ENCODE data around the gene FBXO9. TPM values are rescaled to one million over a fixed set of nuclear protein-coding genes. Genes with fewer than 3 reads are reported as not detected.
A peak's percentile ranks its signal among the peaks of the same experiment; 100 is the strongest.
"Not testable (repeated sequence)": the region's sequence is repeated elsewhere in the genome, so short reads cannot be mapped to it uniquely, and the experiment has no call there.

FBXO9 gene
- polyA plus RNA-seq, 5 donors = 93.4 to 132 (median 108) TPM

- DNase-seq = no peak
These were observed 19.1 kb upstream of the FBXO9 start for GRCh38 chr6:53045891-53046673.

- DNase-seq = no peak
These were observed 16.6 kb upstream of the FBXO9 start for GRCh38 chr6:53048431-53049195.

- no peak for DNase-seq
These were observed 15.8 kb upstream of the FBXO9 start for GRCh38 chr6:53049415-53049814.

GRCh38 chr6:53052152-53052551, 13.1 kb upstream of the FBXO9 start:
- not testable (repeated sequence) for DNase-seq

- DNase-seq = no peak
These were observed 10.7 kb upstream of the FBXO9 start for GRCh38 chr6:53054532-53054931.

- no peak for DNase-seq
These were observed 9.3 kb upstream of the FBXO9 start for GRCh38 chr6:53055873-53056272.

- DNase-seq = no peak
These were observed 8.9 kb upstream of the FBXO9 start for GRCh38 chr6:53056273-53056672.

- DNase-seq = no peak
These were observed 6.6 kb upstream of the FBXO9 start for GRCh38 chr6:53058388-53059195.

GRCh38 chr6:53059648-53060589, 5.3 kb upstream of the FBXO9 start:
- DNase-seq = peak in 1 of 2 donors; percentile 23

- DNase-seq = no peak
These were observed 3.0 kb upstream of the FBXO9 start for GRCh38 chr6:53062169-53062539.

- DNase-seq = not testable (repeated sequence)
These were observed 949 bp upstream of the FBXO9 start for GRCh38 chr6:53064255-53064654.

GRCh38 chr6:53064726-53065265, 408 bp upstream of the FBXO9 start:
- peak; percentile 95 to 96 for DNase-seq

GRCh38 chr6:53066077-53066417, 843 bp downstream of the FBXO9 start:
- peak; percentile 29 to 48 for DNase-seq

- DNase-seq = no peak
These were observed 1.9 kb downstream of the FBXO9 start for GRCh38 chr6:53066874-53067706.

- DNase-seq = no peak
These were observed 2.7 kb downstream of the FBXO9 start for GRCh38 chr6:53067849-53068361.

GRCh38 chr6:53069427-53069826, 4.2 kb downstream of the FBXO9 start:
- DNase-seq = no peak

GRCh38 chr6:53070806-53071205, 5.6 kb downstream of the FBXO9 start:
- DNase-seq = no peak

GRCh38 chr6:53074347-53074746, 9.1 kb downstream of the FBXO9 start:
- DNase-seq = no peak

- no peak for DNase-seq
These were observed 15.6 kb downstream of the FBXO9 start for GRCh38 chr6:53080813-53081212.

- DNase-seq = no peak
These were observed 21.1 kb downstream of the FBXO9 start for GRCh38 chr6:53086302-53086701.

Measured in right lung (tissue), 5 donors.